SK-N-SH (cell line): ENCODE measurements around the gene ARHGAP23.

ENCODE experiments used
- CHD2 ChIP-seq: fragments of 150-350 bp; IDR thresholded peaks from 2 replicates; pipeline ENCODE4 v1.6.1; 2018; ENCODE audit warnings: low read length; ENCODE audit not compliant: partially characterized antibody
- CTCF ChIP-seq: fragments of 200-600 bp; sonication (generic); IDR thresholded peaks from 2 replicates; pipeline ENCODE4 v1.6.1; 2017; ENCODE audit warnings: antibody characterized with exemption, mild to moderate bottlenecking, moderate library complexity
- EP300 ChIP-seq, 2 experiments: IDR thresholded peaks; 2 replicates each; pipeline versions ENCODE4 v1.4.0 to v1.6.1; 2012; ENCODE audit warnings: borderline replicate concordance in 1 of 2, low read depth in 1 of 2, low read length in 1 of 2
- FOXM1 ChIP-seq: IDR thresholded peaks from 2 replicates; pipeline ENCODE4 v1.4.0; 2012; ENCODE audit warnings: low read depth, mild to moderate bottlenecking
- RFX5 ChIP-seq: IDR thresholded peaks from 2 replicates; pipeline ENCODE4 v1.6.1; 2012; ENCODE audit warnings: mild to moderate bottlenecking, improper control_type of control experiment, low read length
- SIN3A ChIP-seq: IDR thresholded peaks from 2 replicates; pipeline ENCODE4 v1.6.1; 2012; ENCODE audit warnings: low read depth, mild to moderate bottlenecking, low read length, moderate library complexity, borderline replicate concordance
- TEAD4 ChIP-seq: IDR thresholded peaks from 2 replicates; pipeline ENCODE4 v1.4.0; 2012; ENCODE audit warnings: mild to moderate bottlenecking, borderline replicate concordance; ENCODE audit not compliant: insufficient read depth
- USF2 ChIP-seq: fragments of 150-350 bp; IDR thresholded peaks from 2 replicates; pipeline ENCODE4 v1.6.1; 2017; ENCODE audit warnings: antibody characterized with exemption, low read length, low read depth, borderline replicate concordance
- YY1 ChIP-seq: IDR thresholded peaks from 2 replicates; pipeline ENCODE4 v1.4.0; 2012; ENCODE audit warnings: low read depth, mild to moderate bottlenecking
- TF ChIP-seq, protein P1 (sequence below): IDR thresholded peaks from 2 replicates; pipeline ENCODE4 v1.6.1; 2012; ENCODE audit warnings: mild to moderate bottlenecking, low read depth, low read length, moderate library complexity

- TF ChIP-seq CTCF = no peak
- TF ChIP-seq EP300 (IDR thresholded peaks at IDR 0.05; ENCODE audit: borderline replicate concordance in 1 of 2, low read depth in 1 of 2, low read length in 1 of 2) = no peak
- no peak for TF ChIP-seq SIN3A
- TF ChIP-seq RFX5 = no peak
- TF ChIP-seq CHD2 = no peak
- TF ChIP-seq YY1 = no peak
- TF ChIP-seq FOXM1 = no peak
- no peak for TF ChIP-seq TEAD4
- TF ChIP-seq, protein P1, sequence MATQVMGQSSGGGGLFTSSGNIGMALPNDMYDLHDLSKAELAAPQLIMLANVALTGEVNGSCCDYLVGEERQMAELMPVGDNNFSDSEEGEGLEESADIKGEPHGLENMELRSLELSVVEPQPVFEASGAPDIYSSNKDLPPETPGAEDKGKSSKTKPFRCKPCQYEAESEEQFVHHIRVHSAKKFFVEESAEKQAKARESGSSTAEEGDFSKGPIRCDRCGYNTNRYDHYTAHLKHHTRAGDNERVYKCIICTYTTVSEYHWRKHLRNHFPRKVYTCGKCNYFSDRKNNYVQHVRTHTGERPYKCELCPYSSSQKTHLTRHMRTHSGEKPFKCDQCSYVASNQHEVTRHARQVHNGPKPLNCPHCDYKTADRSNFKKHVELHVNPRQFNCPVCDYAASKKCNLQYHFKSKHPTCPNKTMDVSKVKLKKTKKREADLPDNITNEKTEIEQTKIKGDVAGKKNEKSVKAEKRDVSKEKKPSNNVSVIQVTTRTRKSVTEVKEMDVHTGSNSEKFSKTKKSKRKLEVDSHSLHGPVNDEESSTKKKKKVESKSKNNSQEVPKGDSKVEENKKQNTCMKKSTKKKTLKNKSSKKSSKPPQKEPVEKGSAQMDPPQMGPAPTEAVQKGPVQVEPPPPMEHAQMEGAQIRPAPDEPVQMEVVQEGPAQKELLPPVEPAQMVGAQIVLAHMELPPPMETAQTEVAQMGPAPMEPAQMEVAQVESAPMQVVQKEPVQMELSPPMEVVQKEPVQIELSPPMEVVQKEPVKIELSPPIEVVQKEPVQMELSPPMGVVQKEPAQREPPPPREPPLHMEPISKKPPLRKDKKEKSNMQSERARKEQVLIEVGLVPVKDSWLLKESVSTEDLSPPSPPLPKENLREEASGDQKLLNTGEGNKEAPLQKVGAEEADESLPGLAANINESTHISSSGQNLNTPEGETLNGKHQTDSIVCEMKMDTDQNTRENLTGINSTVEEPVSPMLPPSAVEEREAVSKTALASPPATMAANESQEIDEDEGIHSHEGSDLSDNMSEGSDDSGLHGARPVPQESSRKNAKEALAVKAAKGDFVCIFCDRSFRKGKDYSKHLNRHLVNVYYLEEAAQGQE = no peak
- TF ChIP-seq USF2 = no peak
These were observed 48.3 kb downstream of the ARHGAP23 start for GRCh38 chr17:38476549-38476948.
